ENCODE data around the gene SEPTIN6.

DNA sequence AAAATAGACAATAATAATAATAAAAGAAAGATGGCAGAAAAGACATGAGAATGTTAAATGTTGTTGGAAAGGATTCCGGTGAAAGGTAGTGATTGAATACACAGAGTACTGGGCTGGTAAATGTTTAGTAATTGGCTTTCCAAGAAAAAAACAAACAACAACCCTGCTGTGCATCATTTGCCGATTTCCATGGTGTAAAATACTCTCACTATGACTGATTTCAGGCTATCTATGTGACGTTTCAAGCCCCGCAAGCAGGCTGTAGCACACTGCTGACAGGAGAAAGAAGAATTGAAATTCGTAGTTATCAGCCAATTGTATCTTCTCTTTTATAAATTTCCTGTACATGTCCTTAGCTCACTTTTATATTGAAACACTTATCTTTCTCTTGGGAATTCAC lies 13.6 kb upstream of the SEPTIN6 start:
- TF ChIP-seq EGR1 (IDR thresholded peaks at IDR 0.05; ENCODE audit: low read depth in 2 of 2) (no peak), CTCF (IDR thresholded peaks at IDR 0.05; ENCODE audit: low read depth, low read length, missing input control) (no peak), ATF3 (IDR thresholded peaks at IDR 0.05) (no peak), RAD21 (IDR thresholded peaks at IDR 0.05) (no peak), SP1 (IDR thresholded peaks at IDR 0.05) (no peak), JUND (IDR thresholded peaks at IDR 0.05) (no peak)
- TF ChIP-seq, protein P1, sequence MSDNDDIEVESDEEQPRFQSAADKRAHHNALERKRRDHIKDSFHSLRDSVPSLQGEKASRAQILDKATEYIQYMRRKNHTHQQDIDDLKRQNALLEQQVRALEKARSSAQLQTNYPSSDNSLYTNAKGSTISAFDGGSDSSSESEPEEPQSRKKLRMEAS (IDR thresholded peaks at IDR 0.05) = no peak

Data from liver (tissue), 3 donors.